Osteocyte (in vitro differentiated cells): ENCODE measurements around the gene NFKBIZ. TPM values are rescaled to one million over a fixed set of nuclear protein-coding genes. Genes with fewer than 3 reads are reported as not detected.

Experiments
- DNase-seq: peaks from one replicate; pipeline ENCODE4 v3.0.0; 2021; ENCODE audit warnings: mixed read lengths; ENCODE audit not compliant: unreplicated experiment; ENCODE audit errors: extremely low spot score
- H3K27ac Mint-ChIP-seq: one replicate; pipeline ENCODE4 v1.8.0; 2021; ENCODE audit warnings: mild to moderate bottlenecking, mixed read lengths; ENCODE audit not compliant: unreplicated experiment
- H3K27me3 Mint-ChIP-seq: one replicate; pipeline ENCODE4 v1.8.0; 2021; ENCODE audit warnings: mixed read lengths; ENCODE audit not compliant: unreplicated experiment
- H3K36me3 Mint-ChIP-seq: one replicate; pipeline ENCODE4 v1.8.0; 2021; ENCODE audit warnings: mixed read lengths; ENCODE audit not compliant: unreplicated experiment
- H3K4me1 Mint-ChIP-seq: one replicate; pipeline ENCODE4 v1.8.0; 2021; ENCODE audit warnings: mixed read lengths; ENCODE audit not compliant: unreplicated experiment
- H3K4me3 Mint-ChIP-seq: one replicate; pipeline ENCODE4 v1.8.0; 2021; ENCODE audit warnings: mild to moderate bottlenecking, moderate library complexity, mixed read lengths; ENCODE audit not compliant: unreplicated experiment
- H3K9me3 Mint-ChIP-seq: one replicate; pipeline ENCODE4 v1.8.0; 2021; ENCODE audit warnings: mixed read lengths; ENCODE audit not compliant: unreplicated experiment
- CTCF ChIP-seq: fragments of 200-600 bp; sonication (generic); IDR thresholded peaks from 2 replicates; pipeline ENCODE4 v1.5.0; 2021; ENCODE audit warnings: antibody characterized with exemption, mild to moderate bottlenecking, moderate library complexity
- long read RNA-seq: library from polyadenylated mRNA; unstranded; transcript quantifications from one replicate; pipeline ENCODE4 v2.0.0, GENCODE V29; 2021
- total RNA-seq: library from RNA; stranded (reverse); gene quantifications from 2 replicates; pipeline ENCODE4 v1.2.1, GENCODE V29; 2021

Gene NFKBIZ
- 18.2 and 30.1 TPM in 2 replicates for total RNA-seq
- long read RNA-seq, partial matches to known transcripts = 0 of 2 reads
- long read RNA-seq, other reads (novel, unspliced or antisense) = 2 of 2 reads

GRCh38 chr3:101848754-101849713 is at the start of gene NFKBIZ:
TSS of gene NFKBIZ (plus strand) at chr3:101849514. CDS start at chr3:101849629, 115 bp downstream.
- H3K4me1 Mint-ChIP-seq = peaks cover 29% of the 10 kb centered on the region
- peaks cover 22% of the 10 kb centered on the region for H3K36me3 Mint-ChIP-seq
- H3K27ac Mint-ChIP-seq = peak within 1 kb of the TSS; percentile 95
- DNase-seq = peak; percentile 97
- no peaks in the 10 kb centered on the region for H3K9me3 Mint-ChIP-seq
- peak within 1 kb of the TSS; percentile 95 for H3K4me3 Mint-ChIP-seq
- H3K27me3 Mint-ChIP-seq = no peaks in the 10 kb centered on the region
- no peak for TF ChIP-seq CTCF

- no peak overlapping the region for H3K4me3 Mint-ChIP-seq
Observed at GRCh38 chr3:101801174-101801573, 48.1 kb upstream of the NFKBIZ start.

GRCh38 chr3:101802179-101802578 is 47.1 kb upstream of the NFKBIZ start:
- DNase-seq = no peak
- Mint-ChIP-seq H3K9me3 (peaks cover 5% of the 10 kb centered on the region), H3K27ac (no peak overlapping the region), H3K4me3 (no peak overlapping the region), H3K4me1 (peaks cover 4% of the 10 kb centered on the region), H3K27me3 (no peaks in the 10 kb centered on the region), H3K36me3 (peaks cover 44% of the 10 kb centered on the region)
- TF ChIP-seq CTCF = no peak

More at GRCh38 chr3:101801174-101801573, 48.1 kb upstream of the NFKBIZ start:
- TF ChIP-seq CTCF = no peak
- Mint-ChIP-seq H3K27ac (no peak overlapping the region), H3K27me3 (no peaks in the 10 kb centered on the region), H3K4me1 (peaks cover 2% of the 10 kb centered on the region), H3K36me3 (peaks cover 45% of the 10 kb centered on the region), H3K9me3 (peaks cover 5% of the 10 kb centered on the region)
- DNase-seq = no peak

DNA sequence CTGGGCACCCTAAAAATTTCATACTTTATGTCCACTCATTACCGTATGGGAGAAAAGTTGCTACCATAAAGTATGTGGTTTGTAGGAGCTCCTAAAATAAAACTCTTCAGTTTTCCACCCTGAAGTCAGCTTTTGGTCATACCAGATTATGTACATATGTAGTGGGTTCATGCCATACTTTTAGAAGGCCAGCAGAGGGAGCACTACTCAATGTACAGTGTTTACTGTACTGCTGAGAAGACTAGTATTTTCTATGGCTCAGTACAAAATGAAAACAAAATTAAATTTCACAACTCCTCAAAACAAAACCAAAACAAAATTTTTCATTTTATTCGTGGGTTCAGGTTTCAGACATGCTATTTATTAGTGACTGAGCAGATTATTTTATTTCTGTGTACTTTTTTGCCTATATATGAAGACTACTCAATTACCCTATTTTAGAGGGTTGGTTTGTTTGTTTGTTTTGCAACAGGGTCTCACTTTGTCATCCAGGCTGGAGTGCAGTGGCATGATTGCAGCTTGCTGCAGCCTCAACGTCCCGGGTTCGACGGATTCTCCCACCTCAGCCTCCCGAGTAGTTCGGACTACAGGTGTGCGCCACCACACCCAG is 46.0 kb upstream of the NFKBIZ start:
- peaks cover 40% of the 10 kb centered on the region for H3K36me3 Mint-ChIP-seq
- H3K4me1 Mint-ChIP-seq = peaks cover 4% of the 10 kb centered on the region
- H3K27me3 Mint-ChIP-seq = no peaks in the 10 kb centered on the region
- H3K9me3 Mint-ChIP-seq = peaks cover 5% of the 10 kb centered on the region
- no peak overlapping the region for H3K27ac Mint-ChIP-seq
- H3K4me3 Mint-ChIP-seq = no peak overlapping the region
- DNase-seq = no peak
- TF ChIP-seq CTCF = peak; percentile 87

GRCh38 chr3:101803939-101804338 is 45.4 kb upstream of the NFKBIZ start:
- TF ChIP-seq CTCF = no peak
- H3K9me3 Mint-ChIP-seq = peaks cover 5% of the 10 kb centered on the region
- no peak for DNase-seq
- peaks cover 40% of the 10 kb centered on the region for H3K36me3 Mint-ChIP-seq
- H3K27me3 Mint-ChIP-seq = no peaks in the 10 kb centered on the region
- no peak overlapping the region for H3K27ac Mint-ChIP-seq
- H3K4me3 Mint-ChIP-seq = no peak overlapping the region
- peaks cover 6% of the 10 kb centered on the region for H3K4me1 Mint-ChIP-seq
